Measurements from ENCODE around the gene SFMBT1.
"Not testable (repeated sequence)": the region's sequence is repeated elsewhere in the genome, so short reads cannot be mapped to it uniquely, and the experiment has no call there.

Gene SFMBT1

DNA sequence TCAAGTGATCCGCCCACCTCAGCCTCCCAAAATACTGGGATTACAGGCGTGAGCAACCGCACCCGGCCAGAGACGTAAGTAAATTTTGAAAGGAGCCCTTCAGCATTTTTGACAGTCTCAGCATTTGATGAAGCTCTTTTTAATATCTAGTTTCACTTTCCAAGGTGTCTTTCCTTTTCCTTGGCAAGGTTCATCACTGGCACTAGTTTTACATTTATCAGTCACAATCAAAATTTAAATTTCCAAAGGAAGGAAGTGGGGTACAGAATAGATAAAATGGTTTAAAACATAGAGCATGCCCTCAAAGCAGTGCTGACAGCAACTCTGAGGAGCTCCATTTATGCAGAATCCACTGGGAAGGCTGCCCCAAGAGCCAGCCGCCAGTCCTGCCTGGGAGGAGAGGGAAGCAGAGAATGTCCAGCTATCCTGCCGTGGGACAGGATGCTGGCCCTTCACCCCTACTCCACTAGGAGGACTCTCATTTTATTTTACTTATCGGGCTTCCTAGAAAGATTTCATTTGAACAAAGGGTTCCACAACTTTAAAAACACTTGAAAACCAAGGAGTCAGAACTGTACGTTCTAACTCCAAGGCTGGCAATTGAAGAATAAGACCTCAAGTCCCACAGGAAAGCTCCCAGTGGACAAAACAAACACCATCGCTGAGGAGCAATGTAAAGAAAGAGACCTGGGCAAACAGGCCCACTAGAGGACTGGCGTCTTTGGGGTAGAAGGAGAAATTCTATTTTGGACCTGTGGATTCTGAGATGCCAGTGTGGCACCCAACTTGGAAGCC lies 9.9 kb downstream of the SFMBT1 start:
- DNase-seq (ENCODE audit: low read depth in 2 of 2): no peak

DNA sequence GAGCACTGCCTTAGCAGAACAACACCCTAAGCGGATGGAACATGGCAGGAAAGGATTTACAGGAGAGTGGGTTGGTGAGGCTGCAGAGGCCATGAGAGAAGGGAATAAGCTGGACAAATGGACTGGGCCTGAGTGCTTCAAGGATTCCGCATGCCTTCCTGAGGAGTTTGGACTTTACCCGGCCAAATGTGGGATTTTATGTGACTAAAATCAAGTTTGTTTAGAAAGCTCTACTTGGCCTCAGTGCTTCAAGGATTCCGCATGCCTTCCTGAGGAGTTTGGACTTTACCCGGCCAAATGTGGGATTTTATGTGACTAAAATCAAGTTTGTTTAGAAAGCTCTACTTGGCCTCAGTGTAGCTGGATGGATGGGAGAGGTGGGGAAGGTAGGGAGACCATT lies 10.9 kb downstream of the SFMBT1 start:
- DNase-seq (ENCODE audit: low read depth in 2 of 2): not testable (repeated sequence)

DNA sequence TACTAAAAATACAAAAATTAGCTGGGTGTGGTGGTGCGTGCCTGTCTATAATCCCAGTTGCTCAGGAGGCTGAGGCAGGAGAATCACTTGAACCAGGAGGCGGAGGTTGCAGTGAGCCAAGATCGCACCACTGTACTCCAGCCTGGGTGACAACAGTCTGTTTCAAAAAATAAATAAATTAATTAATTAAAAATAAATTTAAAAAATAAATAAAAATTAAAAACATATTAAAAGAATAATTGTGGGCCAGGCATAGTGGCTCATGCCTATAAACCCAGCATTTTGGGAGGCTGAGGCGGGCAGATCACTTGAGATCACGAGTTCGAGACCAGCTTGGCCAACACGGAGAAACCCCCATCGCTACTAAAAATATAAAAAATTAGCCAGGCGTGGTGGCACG lies 11.5 kb downstream of the SFMBT1 start:
- not testable (repeated sequence) for DNase-seq (ENCODE audit: low read depth in 2 of 2)

DNA sequence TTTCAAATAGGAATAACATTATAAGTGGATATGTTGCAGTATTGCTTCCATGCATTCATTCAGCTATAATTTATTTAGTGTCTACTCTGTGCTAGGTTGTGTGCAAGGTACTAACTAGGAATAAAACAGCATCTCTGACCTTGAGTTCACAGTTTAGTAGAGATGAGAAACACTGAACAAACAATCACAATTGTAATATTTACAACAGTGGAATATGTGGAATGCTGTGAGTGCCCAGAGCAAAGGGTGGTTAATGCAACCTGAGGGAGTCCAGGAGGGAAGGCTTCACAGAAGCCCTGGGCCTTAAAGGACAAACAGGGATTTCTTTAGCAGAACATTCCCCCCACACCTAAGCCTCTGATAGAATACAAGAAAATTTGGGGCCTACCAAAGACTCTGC lies 13.3 kb downstream of the SFMBT1 start:
- DNase-seq (ENCODE audit: low read depth in 2 of 2): no peak

DNA sequence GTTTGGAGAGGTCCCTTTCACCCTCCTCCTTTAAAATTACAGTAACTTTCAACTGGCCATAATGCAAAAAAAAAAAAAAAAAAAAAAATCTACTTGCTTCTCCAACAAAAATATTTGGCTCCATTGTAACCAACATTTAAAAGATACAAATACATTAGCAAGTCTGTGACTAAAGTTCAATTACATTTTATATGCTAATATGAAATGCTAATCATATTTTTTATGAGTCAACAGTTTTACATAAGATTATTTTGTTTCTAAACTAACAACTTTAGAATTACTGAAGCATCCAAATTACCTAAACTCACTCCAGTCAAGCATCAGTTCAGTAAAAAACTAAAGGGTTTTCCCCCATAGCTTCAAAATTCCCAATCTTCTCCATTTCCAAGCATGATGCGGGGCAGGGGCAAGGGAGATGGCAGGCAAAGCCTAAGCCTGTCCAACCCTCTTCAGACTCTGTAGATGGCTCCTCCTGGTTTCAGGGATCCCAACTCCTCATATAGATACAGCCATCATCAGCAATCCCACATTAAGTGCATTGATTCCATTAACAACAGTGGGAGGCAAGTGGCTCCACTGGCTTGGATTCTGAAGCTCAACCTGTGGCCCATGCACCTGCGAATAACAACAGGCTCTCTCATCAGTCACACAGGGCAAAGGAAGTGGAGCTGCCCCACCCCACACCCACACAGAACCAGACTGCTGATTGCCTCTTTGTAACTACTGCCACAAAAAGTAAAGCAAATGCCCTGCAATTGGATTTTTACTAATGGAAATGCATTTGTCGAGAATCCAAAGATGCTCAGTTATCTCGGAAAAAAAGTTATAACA lies 15.0 kb downstream of the SFMBT1 start:
- no peak for DNase-seq (ENCODE audit: low read depth in 2 of 2)

DNA sequence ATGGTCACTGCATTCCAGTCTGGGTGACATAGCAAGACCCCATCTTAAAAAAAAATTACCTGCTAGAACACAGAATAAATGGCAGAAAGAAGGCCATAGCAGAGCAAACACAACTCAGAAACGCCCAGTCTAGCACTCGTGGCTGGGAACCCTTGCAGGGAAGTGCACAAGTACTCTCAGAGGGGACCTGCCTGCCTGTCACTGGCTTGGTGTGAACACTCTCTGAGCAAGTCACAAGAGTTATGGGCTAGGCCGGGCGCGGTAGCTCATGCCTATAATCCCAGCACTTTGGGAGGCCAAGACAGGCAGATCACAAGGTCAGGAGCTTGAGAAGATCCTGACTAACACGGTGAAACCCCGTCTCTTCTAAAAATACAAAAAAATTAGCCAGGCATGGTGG lies 17.2 kb downstream of the SFMBT1 start:
- DNase-seq (ENCODE audit: low read depth in 2 of 2): no peak

DNA sequence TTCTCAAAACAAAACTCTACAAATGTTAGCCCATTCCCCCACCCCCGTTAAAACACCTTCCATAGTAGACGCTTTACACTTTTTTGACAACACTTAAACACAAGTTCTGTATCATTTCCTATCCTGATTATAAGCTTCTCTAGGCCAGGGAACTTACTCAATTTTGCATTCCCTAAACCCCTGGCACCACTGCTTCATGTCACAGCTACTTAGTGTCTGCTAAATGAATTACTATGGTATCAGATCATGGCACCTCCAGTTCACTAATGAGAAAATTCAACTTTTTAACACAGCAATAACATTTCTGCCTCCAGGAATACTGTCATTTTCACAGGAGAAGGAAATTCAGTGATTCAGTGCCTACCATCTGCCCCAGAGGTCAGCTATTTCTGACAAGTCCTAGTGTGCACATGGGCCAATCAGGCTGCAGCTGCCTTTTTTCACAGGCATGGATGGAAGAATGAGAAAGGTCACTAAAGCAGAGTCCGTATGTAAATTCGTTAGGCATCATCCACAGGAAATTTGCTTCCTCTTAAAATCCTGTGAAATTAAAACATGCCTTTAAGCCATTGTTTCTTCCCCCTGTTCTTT lies 18.5 kb downstream of the SFMBT1 start:
- DNase-seq (ENCODE audit: low read depth in 2 of 2): no peak

DNA sequence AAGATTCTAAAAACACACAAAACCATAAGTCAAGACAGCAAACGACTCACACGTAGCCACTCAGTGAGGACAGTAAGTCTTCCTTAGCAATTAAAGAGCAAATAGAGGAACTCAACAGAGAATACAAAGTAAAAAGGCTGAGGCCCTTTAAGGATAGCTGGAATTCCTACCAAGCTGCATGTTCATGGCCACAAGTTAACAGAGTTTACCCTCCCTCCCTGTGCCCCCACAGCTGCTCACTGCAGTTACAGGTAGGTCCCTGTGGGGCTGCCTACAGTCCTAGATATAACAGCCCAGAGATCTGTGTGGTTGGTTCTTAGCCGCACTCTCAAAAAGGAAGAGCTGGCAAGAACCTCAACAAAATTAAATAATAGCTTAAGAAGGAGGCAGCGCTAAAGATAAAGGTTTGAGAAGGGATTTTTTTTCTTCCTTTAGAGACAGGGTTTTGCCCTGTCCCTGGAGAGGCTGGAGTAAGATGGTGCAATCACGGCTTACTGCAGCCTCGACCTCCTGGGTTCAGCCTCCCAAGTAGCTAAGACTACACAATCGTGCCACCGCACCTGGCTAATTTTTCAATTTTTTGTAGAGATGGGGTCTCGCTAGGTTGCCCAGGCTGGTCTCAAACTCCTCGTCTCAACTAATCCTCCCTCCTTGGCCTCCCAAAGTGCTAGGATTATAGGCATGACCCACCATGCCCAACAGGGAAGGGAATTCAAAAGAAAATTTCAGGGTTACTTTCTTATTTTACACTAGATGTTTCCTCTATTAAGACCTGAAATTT lies 19.3 kb downstream of the SFMBT1 start:
- DNase-seq (ENCODE audit: low read depth in 2 of 2): no peak

DNA sequence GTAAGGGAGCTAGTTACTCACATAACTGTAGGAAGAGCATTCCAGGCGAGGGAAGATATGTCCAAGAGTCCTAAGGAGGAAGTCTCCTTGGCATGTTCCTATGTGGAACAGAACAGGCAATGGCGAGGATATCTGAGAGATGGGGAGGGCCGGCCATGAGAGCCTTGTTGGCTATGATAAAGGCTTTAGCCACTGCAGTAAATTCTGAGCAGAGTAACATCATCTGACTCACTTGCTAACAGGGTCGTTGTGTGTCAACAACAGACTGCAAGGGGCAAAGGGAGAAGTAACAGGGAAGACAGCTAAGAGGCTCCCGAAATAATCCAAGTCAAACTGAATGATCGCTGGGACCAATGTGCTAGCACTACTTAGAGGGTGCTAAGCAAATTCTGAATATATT lies 21.6 kb downstream of the SFMBT1 start:
- DNase-seq (ENCODE audit: low read depth in 2 of 2): no peak

DNA sequence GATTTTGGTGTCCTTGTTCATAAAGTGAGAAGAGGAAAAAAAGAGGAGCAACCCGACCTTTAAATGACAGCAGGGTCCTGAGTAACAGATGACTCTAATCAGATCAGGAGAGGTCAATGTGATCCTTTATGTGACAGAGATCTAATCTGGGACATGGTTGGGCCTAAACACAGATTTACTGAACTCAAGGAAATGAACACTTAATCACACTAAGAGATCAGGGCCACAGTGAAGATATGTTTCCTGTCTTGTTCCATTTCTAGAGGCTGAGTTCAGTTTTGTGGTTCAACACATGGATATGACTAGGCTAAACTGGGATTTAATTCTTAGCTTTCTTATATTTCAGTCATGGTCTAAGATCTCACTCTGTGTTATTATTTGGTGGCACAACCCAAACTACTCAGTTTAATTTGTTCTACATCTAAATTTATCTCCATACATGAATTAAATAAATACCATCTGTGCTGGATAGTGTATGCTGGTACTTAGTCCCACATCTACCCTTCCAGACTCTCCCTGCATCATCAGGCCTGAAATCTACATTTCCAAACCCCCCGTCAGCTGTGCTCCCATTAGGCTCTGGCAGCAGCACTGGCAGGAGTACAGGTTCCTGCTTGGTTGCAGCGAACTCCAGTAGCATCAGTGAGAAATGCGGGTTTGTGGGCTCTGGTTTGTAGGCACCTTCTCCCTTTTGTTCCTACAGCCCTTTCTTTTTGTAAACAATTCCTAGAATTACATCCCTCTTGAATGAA lies 22.6 kb downstream of the SFMBT1 start:
- DNase-seq (ENCODE audit: low read depth in 2 of 2): no peak

DNA sequence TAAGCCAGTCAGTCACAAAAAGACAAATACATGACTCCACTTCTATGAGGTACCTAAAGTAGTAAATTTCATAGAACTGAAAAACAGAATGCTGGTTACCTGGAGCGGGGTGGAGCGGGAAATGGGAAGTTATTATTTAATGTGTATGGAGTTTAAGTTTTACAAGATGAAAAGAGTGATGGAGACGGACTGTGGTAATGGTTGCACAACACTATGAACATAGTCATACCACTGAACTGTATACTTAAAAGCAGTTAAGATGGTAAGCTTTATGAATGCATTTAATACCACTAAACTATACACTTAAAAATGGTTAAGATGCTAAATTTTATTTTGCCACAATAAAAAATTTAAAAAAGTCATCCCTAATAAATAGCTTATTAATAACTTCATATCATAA lies 23.2 kb downstream of the SFMBT1 start:
- no peak for DNase-seq (ENCODE audit: low read depth in 2 of 2)

DNA sequence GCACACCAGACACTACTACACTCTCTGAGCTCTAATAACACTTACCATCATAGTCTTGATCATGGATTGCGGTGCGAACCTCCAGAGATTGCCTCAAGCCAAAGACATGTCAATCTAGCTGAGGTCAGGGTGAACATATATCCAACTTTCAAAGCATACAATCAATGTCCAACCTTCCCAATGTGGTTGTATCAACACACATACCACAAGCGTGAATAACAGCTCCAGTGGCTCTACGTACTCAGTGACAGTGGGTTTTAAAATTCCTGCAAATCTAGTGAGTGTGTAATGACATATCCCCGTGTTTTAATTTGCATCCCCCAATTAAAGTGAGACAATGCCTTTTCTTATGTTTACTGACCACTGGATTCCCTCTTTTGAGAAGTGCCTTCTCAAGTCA lies 29.6 kb downstream of the SFMBT1 start:
- DNase-seq (ENCODE audit: low read depth in 2 of 2): no peak

DNA sequence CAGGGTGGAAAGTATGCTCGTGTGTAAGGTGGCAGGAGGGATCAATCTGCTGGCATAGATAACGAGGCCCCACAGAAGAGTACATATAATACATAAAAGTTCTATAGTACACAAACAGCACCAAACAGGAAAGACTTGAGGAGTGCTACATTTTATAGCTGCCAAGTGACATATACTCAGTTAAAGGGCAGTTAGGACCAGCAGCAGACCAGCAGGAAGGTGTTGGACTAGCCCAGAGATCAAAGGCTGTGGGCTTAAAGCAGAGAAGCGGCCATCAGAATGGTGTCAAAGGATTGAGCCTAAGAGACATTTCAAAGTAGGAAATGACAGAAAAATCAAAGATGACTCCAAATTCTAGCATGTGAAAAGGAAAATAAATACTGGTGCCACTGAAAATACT lies 34.5 kb downstream of the SFMBT1 start:
- DNase-seq (ENCODE audit: low read depth in 2 of 2): no peak

DNA sequence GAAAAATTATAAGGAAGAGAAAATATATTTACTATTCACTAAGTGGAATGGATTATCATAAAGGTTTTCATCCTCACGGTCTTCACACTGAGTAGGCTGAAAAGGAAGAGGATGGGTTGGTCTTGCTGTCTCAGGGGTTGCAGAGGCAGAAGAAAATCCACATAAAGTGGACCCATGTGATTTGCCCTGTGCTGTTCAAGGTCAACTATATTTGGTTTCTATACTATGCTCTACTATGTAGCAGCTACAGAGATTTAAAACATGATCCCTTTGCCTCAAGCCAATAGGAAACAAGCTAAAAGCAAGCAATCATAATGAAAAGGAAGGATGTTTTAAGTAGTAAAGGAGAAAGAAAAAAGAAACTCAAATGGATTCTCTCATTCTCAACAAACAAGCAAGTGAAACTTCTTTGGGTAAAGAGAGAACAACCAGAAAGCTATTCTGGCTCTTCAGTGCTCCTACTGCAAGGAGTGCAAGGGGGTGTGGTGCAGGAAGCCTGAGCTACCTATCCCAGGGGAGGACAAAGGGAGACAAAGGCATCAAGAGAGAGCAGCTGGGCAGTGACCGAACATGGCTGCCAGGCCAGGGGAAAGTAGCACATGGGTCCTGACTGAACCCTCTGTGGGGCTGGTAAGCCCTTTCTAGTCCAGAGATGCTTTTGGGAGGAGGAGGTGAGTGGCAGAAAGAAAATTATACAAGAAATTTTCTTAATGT lies 35.9 kb downstream of the SFMBT1 start:
- no peak for DNase-seq (ENCODE audit: low read depth in 2 of 2)

DNA sequence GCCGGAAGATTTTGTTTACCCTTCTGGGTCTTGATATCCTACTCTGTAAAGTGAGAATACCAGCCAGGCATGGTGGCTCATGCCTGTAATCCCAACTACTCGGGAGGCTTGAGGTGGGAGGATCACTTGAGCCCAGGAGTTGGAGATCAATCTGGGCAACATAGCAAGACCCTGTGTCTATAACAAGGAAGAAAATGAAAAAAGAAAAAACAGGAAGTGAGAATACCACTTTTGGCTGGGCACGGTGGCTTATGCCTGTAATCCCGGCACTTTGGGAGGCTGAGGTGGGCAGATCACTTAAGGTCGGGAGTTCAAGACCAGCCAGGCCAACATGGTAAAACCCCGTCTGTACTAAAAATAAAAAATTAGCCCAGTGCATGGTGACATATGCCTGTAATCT lies 36.9 kb downstream of the SFMBT1 start:
- DNase-seq (ENCODE audit: low read depth in 2 of 2): no peak

DNA sequence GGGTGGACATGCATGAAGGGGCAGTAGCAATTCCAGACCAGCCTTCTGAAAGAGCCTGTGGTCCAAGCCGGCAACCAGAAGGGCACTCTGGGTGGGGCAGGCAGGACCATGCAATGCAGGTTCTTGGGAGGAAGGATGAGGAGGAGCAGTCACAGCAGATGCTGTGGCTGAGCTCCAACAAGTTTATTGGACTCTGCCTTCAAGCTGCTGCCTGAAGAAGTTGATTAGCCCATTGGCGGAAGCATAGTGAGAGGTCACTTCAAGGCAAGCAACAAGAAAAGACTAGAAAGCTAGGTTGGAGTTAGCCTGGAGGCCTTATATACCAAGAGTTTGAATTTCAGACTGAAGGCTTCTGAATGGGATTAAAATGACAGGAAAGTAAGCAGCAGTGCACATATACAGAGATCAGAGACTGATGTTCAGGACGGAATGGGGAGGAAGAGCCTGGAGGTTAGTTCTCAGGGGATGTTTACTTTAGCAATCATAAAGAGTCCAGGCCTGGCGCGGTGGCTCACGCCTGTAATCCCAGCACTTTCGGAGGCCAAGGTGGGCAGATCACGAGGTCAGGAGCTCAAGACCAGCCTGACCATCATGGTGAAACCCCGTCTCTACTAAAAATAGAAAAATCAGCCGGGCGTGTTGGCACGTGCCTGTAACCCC lies 39.9 kb downstream of the SFMBT1 start:
- DNase-seq (ENCODE audit: low read depth in 2 of 2): no peak

DNA sequence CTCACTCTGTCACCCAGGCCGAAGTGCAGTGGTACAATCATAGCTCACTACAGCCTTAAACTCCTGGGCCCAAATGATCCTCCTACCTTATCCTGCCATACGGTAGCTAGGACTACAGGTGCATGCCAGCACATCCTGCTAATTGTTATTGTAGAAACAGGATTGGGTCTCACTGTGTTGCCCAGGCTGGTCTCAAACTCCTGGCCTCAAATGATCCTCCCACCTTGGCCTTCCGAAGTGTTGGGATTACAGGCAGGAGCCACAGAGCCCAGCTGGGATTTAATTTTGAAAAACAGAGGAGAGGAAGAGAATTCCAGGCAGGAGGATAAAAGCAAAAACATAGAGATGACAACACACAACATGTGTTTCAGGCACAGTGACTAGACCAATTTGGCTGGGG lies 40.5 kb downstream of the SFMBT1 start:
- no peak for DNase-seq (ENCODE audit: low read depth in 2 of 2)

DNA sequence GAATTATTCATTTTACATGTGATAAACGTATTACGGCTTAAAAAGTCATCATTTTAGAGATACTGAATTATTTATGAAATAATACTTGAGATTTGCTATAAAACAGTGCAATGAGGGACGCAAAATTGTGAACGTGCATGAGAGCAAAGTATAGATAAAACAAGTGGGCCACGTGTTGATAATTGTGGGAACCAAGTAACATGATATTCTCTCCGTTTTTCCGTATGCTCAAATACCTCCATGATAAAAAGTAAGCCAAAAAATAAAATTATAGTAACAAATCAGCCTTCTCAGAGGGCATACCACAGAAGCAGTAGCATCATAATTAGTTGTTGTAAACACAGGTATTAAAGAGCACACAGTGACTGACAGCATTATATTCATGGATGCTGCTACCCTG lies 42.6 kb downstream of the SFMBT1 start:
- no peak for DNase-seq (ENCODE audit: low read depth in 2 of 2)

DNA sequence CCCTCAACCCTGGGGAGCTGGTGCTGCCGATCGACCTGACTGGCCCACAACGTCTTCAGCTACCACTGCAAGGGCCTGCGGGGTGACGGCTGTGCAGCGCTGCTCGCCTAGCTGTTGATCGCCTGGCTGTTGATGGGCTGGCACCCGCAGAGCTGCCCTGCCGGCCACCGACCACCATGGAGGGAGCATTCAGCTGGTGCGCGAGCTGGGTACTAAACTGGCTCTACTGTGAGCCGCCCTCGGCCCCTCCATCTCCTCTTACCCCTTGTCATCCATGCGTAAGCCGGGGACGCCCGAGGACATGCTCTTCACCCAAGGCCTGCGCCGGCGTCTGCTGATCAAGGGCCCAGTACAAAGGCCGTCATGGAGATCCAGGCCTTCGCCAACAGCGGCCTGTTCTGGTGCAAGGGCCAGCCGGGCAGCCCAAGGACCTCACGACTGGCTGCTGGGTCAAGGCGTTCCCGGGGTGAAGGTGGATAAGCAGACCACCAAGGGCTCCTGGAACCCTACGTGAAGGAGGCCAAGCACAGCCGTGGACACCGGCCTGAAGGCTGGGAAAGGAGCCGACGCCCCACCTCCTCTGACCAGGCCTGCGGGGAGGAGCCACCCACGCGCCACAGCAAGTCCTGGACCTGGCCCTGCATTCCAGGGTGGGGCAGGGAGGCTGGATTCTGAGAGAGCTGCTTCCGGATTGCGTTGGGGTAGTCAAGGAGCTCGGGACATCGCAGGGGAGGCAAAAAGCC lies 46.9 kb downstream of the SFMBT1 start:
- DNase-seq (ENCODE audit: low read depth in 2 of 2): no peak
